Measurements from ENCODE around the gene ZNF324.
"Not testable (repeated sequence)": the region's sequence is repeated elsewhere in the genome, so short reads cannot be mapped to it uniquely, and the experiment has no call there.

The ZNF324 gene

GRCh38 chr19:58473775-58474174 is 6.9 kb downstream of the ZNF324 start:
- DNase-seq, result no peak

GRCh38 chr19:58474291-58474996 is 7.6 kb downstream of the ZNF324 start:
- DNase-seq, result no peak

- DNase-seq, result no peak
Observed at GRCh38 chr19:58474997-58475713, 8.3 kb downstream of the ZNF324 start.

- DNase-seq, result peak; percentile 68 to 92
Observed at GRCh38 chr19:58475714-58476497, 9.0 kb downstream of the ZNF324 start, which contains the start of gene ZNF446. TSS of gene ZNF446 (plus strand) at chr19:58476352. CDS start at chr19:58477219, 867 bp downstream.

GRCh38 chr19:58476498-58477015 is 9.7 kb downstream of the ZNF324 start:
- no peak for DNase-seq

GRCh38 chr19:58477130-58477529 is 10.2 kb downstream of the ZNF324 start:
- no peak for DNase-seq

- no peak for DNase-seq
Observed at GRCh38 chr19:58477871-58478270, 11.0 kb downstream of the ZNF324 start.

- DNase-seq, result no peak
Observed at GRCh38 chr19:58479303-58479702, 12.4 kb downstream of the ZNF324 start.

GRCh38 chr19:58479736-58480480 is 13.0 kb downstream of the ZNF324 start:
- DNase-seq, result no peak

- no peak for DNase-seq
Observed at GRCh38 chr19:58480481-58480830, 13.6 kb downstream of the ZNF324 start.

- no peak for DNase-seq
Observed at GRCh38 chr19:58480831-58481230, 14.0 kb downstream of the ZNF324 start.

- DNase-seq, result no peak
Observed at GRCh38 chr19:58482372-58482771, 15.5 kb downstream of the ZNF324 start.

- no peak for DNase-seq
Observed at GRCh38 chr19:58483776-58484175, 16.9 kb downstream of the ZNF324 start.

GRCh38 chr19:58484349-58484748 is 17.5 kb downstream of the ZNF324 start:
- DNase-seq, result not testable (repeated sequence)

- DNase-seq, result no peak
Observed at GRCh38 chr19:58491393-58491792, 24.5 kb downstream of the ZNF324 start.

GRCh38 chr19:58492265-58492664 is 25.4 kb downstream of the ZNF324 start:
- no peak for DNase-seq

- DNase-seq, result no peak
Observed at GRCh38 chr19:58497634-58498170, 30.8 kb downstream of the ZNF324 start.

GRCh38 chr19:58498316-58499020 is 31.6 kb downstream of the ZNF324 start:
- DNase-seq, result no peak

- DNase-seq, result peak; percentile 96 to 98
Observed at GRCh38 chr19:58499021-58499927, 32.4 kb downstream of the ZNF324 start.

- no peak for DNase-seq
Observed at GRCh38 chr19:58500242-58500641, 33.4 kb downstream of the ZNF324 start.

Data from cerebellar nuclear complex (tissue), 1 donor.